HepG2 (cell line): ENCODE results near the gene PPDPF. TPM values are rescaled to one million over a fixed set of nuclear protein-coding genes. Genes with fewer than 3 reads are reported as not detected.

Experiments used
- ARNT ChIP-seq: fragments of 450-650 bp; IDR thresholded peaks from 2 replicates; pipeline ENCODE4 v1.6.1; 2017
- FOXA1 ChIP-seq, 2 experiments: fragments of 450-650 bp in 1 of 2; sonication (generic) in 1 of 2; formaldehyde crosslinking in 1 of 2; IDR thresholded peaks; 2 replicates each; pipeline versions ENCODE4 v1.4.0 to v1.6.1; 2016 to 2020; ENCODE audit warnings: missing genetic modification reagents in 1 of 2
- HNF1A ChIP-seq, 2 experiments: sonication (generic) in 1 of 2; formaldehyde crosslinking in 1 of 2; IDR thresholded peaks; 2 replicates each; pipeline versions ENCODE4 v1.4.0 to v1.6.1; 2016 to 2020; ENCODE audit warnings: borderline replicate concordance in 1 of 2, low read depth in 1 of 2, mild to moderate bottlenecking in 1 of 2, missing genetic modification reagents in 1 of 2
- ISX ChIP-seq: sonication (generic); formaldehyde crosslinking; conservative IDR thresholded peaks from 2 replicates; pipeline ENCODE4 v1.5.0; 2020; ENCODE audit warnings: missing genetic modification reagents
- NPAS2 ChIP-seq: sonication (generic); formaldehyde crosslinking; IDR thresholded peaks from 2 replicates; pipeline ENCODE4 v1.8.0; 2022; ENCODE audit warnings: mild to moderate bottlenecking, missing genetic modification reagents, borderline replicate concordance
- TFE3 ChIP-seq: IDR thresholded peaks from 2 replicates; pipeline ENCODE4 v1.6.1; 2016
- XRCC5 ChIP-seq: fragments of 200-400 bp; formaldehyde crosslinking; optimal IDR thresholded peaks from 2 replicates; pipeline ENCODE3; 2017; ENCODE audit warnings: mild to moderate bottlenecking, low read length
- YY1 ChIP-seq: IDR thresholded peaks from 2 replicates; pipeline ENCODE4 v1.6.1; 2011; ENCODE audit warnings: low read length, low read depth, moderate library complexity, mild to moderate bottlenecking; ENCODE audit not compliant: insufficient read depth, insufficient replicate concordance
- ZBTB10 ChIP-seq: sonication (generic); formaldehyde crosslinking; IDR thresholded peaks from 2 replicates; pipeline ENCODE4 v1.4.0; 2020; ENCODE audit warnings: missing genetic modification reagents, borderline replicate concordance
- ZBTB38 ChIP-seq: sonication (generic); formaldehyde crosslinking; IDR thresholded peaks from 2 replicates; pipeline ENCODE4 v1.5.1; 2020; ENCODE audit warnings: mild to moderate bottlenecking, missing genetic modification reagents
- ZNF251 ChIP-seq: sonication (generic); formaldehyde crosslinking; IDR thresholded peaks from 2 replicates; pipeline ENCODE4 v1.9.0; 2021; ENCODE audit warnings: mild to moderate bottlenecking, missing genetic modification reagents
- ZNF513 ChIP-seq: sonication (generic); formaldehyde crosslinking; conservative IDR thresholded peaks from 2 replicates; pipeline ENCODE4 v1.5.0; 2020; ENCODE audit warnings: missing genetic modification reagents
- ZNF557 ChIP-seq: sonication (generic); formaldehyde crosslinking; IDR thresholded peaks from 2 replicates; pipeline ENCODE4 v1.4.0; 2020; ENCODE audit warnings: missing genetic modification reagents
- ZNF782 ChIP-seq: sonication (generic); formaldehyde crosslinking; IDR thresholded peaks from 2 replicates; pipeline ENCODE4 v1.4.0; 2020; ENCODE audit warnings: missing genetic modification reagents, mild to moderate bottlenecking, borderline replicate concordance
- ZNF784 ChIP-seq: sonication (generic); formaldehyde crosslinking; IDR thresholded peaks from 2 replicates; pipeline ENCODE4 v1.5.1; 2020; ENCODE audit warnings: missing genetic modification reagents, mild to moderate bottlenecking, borderline replicate concordance
- ZNF841 ChIP-seq: sonication (generic); formaldehyde crosslinking; IDR thresholded peaks from 2 replicates; pipeline ENCODE4 v1.8.1; 2023; ENCODE audit warnings: missing genetic modification reagents, borderline replicate concordance
- ZSCAN21 ChIP-seq: sonication (generic); formaldehyde crosslinking; IDR thresholded peaks from 2 replicates; pipeline ENCODE4 v1.8.0; 2022; ENCODE audit warnings: mild to moderate bottlenecking, missing genetic modification reagents, moderate library complexity, borderline replicate concordance
- polyA plus RNA-seq, 8 experiments: library from polyadenylated mRNA; depleted of rRNA in 3 of 8; stranded (reverse) in 7 of 8; unstranded in 1 of 8; fragments of >200 nt; fragmentation: Illumina TruSeq in 4 of 8; extraction: Trizol in 4 of 8; gene quantifications; 2 replicates each; pipeline versions ENCODE4 v1.2.1 to v1.2.3, GENCODE V29; 2011 to 2016; ENCODE audit warnings: low read depth in 4 of 8, missing spikeins in 1 of 8, mixed read lengths in 1 of 8; ENCODE audit not compliant: insufficient read depth in 1 of 8
- total RNA-seq, 5 experiments: library from RNA; depleted of rRNA; stranded (reverse); fragments of >200 nt; fragmentation: Illumina TruSeq; extraction: Trizol; gene quantifications; 2 replicates each; pipeline ENCODE4 v1.2.3, GENCODE V29; 2016; ENCODE audit warnings: low read depth in 1 of 5

PPDPF gene
- total and polyA plus RNA-seq, 2 of the 13 experiments (the other 11 are each of a cell fraction or from before 2014, with no cell fraction given), result 1.8 to 7.0 TPM

- TF ChIP-seq YY1, result no peak
- TF ChIP-seq ZSCAN21 (CRISPR knock-in tag), result no peak
- TF ChIP-seq FOXA1 (IDR thresholded peaks at IDR 0.05), result no peak
- no peak for TF ChIP-seq FOXA1 (CRISPR knock-in tag; IDR thresholded peaks at IDR 0.05)
- TF ChIP-seq XRCC5, result no peak
- TF ChIP-seq ZBTB38 (CRISPR knock-in tag), result no peak
- no peak for TF ChIP-seq ZNF841 (CRISPR knock-in tag)
- no peak for TF ChIP-seq ZNF782
- no peak for TF ChIP-seq ZNF557 (CRISPR knock-in tag)
- no peak for TF ChIP-seq ZNF784 (CRISPR knock-in tag)
- TF ChIP-seq ZBTB10, result no peak
- no peak for TF ChIP-seq HNF1A (IDR thresholded peaks at IDR 0.05; ENCODE audit: low read depth)
- 0 out of 2 replicates have a peak, but pooled peaks have one; percentile 2 for TF ChIP-seq HNF1A (CRISPR knock-in tag; IDR thresholded peaks at IDR 0.05; ENCODE audit: borderline replicate concordance)
- TF ChIP-seq ARNT, result no peak
- TF ChIP-seq TFE3 (CRISPR knock-in tag), result no peak
- TF ChIP-seq NPAS2, result no peak
- TF ChIP-seq ZNF513, result no peak
- TF ChIP-seq ZNF251, result no peak
- TF ChIP-seq ISX (CRISPR knock-in tag), result no peak
These were observed 17.9 kb downstream of the PPDPF start (continued) for GRCh38 chr20:63538204-63539091.
